SK-N-SH (cell line): Measurements from ENCODE around the gene AADACL4. TPM values are rescaled to one million over a fixed set of nuclear protein-coding genes. Genes with fewer than 3 reads are reported as not detected.

Experiments
- CTCF ChIA-PET: fragments of 300-600, 350-600 bp; formaldehyde crosslinking; extraction: SDS; loops from one replicate; lab custom pipeline; 2021; lab: Yijun Ruan, JAX
- POLR2A ChIA-PET: fragments of 350-600 bp; sonication (Branson Sonifier 250); formaldehyde crosslinking; extraction: SDS; loops from one replicate; lab custom pipeline; 2020; ENCODE audit warnings: antibody characterized with exemption, inconsistent platforms; lab: Yijun Ruan, JAX
- DNase-seq: peaks from one replicate; pipeline ENCODE4 v3.0.0; 2012
- H2AFZ ChIP-seq: fragments of 200-600 bp; sonication (generic); 2 replicates; pipeline ENCODE4 v1.8.1; 2016; ENCODE audit warnings: antibody characterized with exemption, mild to moderate bottlenecking, low read depth
- H3F3A ChIP-seq: fragments of 200-600 bp; sonication (generic); replicated peaks from 2 replicates; pipeline ENCODE3; 2016; ENCODE audit warnings: antibody characterized with exemption, mild to moderate bottlenecking; ENCODE audit not compliant: insufficient read depth
- H3K27ac ChIP-seq, 2 experiments: fragments of 200-500 bp in 1 of 2; fragments of 200-600 bp in 1 of 2; sonication (Bioruptor generic) in 1 of 2; sonication (generic), shearing (Covaris generic) in 1 of 2; 2 replicates each; pipeline versions ENCODE4 v1.5.1 to v1.6.1; 2014 to 2016; ENCODE audit warnings: low read depth in 2 of 2, inconsistent platforms in 1 of 2, low read length in 1 of 2, mild to moderate bottlenecking in 1 of 2, mixed read lengths in 1 of 2
- H3K27me3 ChIP-seq: fragments of 200-600 bp; sonication (generic), shearing (Covaris generic); 2 replicates; pipeline ENCODE4 v1.6.1; 2016; ENCODE audit warnings: mixed run types; ENCODE audit not compliant: insufficient read depth
- H3K36me3 ChIP-seq, 2 experiments: fragments of 200-500 bp in 1 of 2; fragments of 200-600 bp in 1 of 2; sonication (Bioruptor generic) in 1 of 2; sonication (generic) in 1 of 2; replicated peaks in 1 of 2; 2 replicates each; pipeline versions ENCODE3 to v1.5.1; 2014 to 2016; ENCODE audit warnings: low read length in 1 of 2, mild to moderate bottlenecking in 1 of 2; ENCODE audit not compliant: insufficient read depth in 2 of 2, control insufficient read depth in 1 of 2
- H3K4me1 ChIP-seq, 2 experiments: fragments of 200-500 bp in 1 of 2; fragments of 200-600 bp in 1 of 2; sonication (Bioruptor generic) in 1 of 2; sonication (generic), shearing (Covaris generic) in 1 of 2; 2 replicates each; pipeline versions ENCODE4 v1.5.1 to v1.6.1; 2014 to 2016; ENCODE audit warnings: low read depth in 1 of 2, low read length in 1 of 2, mixed run types in 1 of 2; ENCODE audit not compliant: insufficient read depth in 2 of 2, control insufficient read depth in 1 of 2
- H3K4me2 ChIP-seq: fragments of 200-600 bp; sonication (generic), shearing (Covaris generic); 2 replicates; pipeline ENCODE4 v1.6.1; 2017; ENCODE audit warnings: mixed run types
- H3K4me3 ChIP-seq, 2 experiments: fragments of 200-500 bp in 1 of 2; fragments of 200-600 bp in 1 of 2; sonication (Bioruptor generic) in 1 of 2; sonication (generic), shearing (Covaris generic) in 1 of 2; 2 replicates each; pipeline versions ENCODE4 v1.5.1 to v1.8.1; 2014 to 2016; ENCODE audit warnings: low read depth in 2 of 2, inconsistent platforms in 1 of 2, low read length in 1 of 2, mild to moderate bottlenecking in 1 of 2, mixed read lengths in 1 of 2, moderate library complexity in 1 of 2
- H3K79me2 ChIP-seq: fragments of 200-600 bp; sonication (generic); 2 replicates; pipeline ENCODE4 v1.8.1; 2017; ENCODE audit warnings: mild to moderate bottlenecking; ENCODE audit not compliant: insufficient read depth
- H3K9ac ChIP-seq: fragments of 200-600 bp; sonication (generic); 2 replicates; pipeline ENCODE4 v1.6.1; 2017; ENCODE audit warnings: mixed run types
- H3K9me2 ChIP-seq: fragments of 200-600 bp; sonication (generic); 2 replicates; pipeline ENCODE4 v1.6.1; 2017; ENCODE audit warnings: mixed run types
- H3K9me3 ChIP-seq: fragments of 200-600 bp; sonication (generic); 2 replicates; pipeline ENCODE4 v1.6.1; 2017; ENCODE audit warnings: mixed run types, mild to moderate bottlenecking, moderate library complexity
- H4K20me1 ChIP-seq: fragments of 200-600 bp; sonication (generic); 2 replicates; pipeline ENCODE4 v1.6.1; 2017; ENCODE audit warnings: mild to moderate bottlenecking, mixed run types; ENCODE audit not compliant: insufficient read depth
- CHD2 ChIP-seq: fragments of 150-350 bp; IDR thresholded peaks from 2 replicates; pipeline ENCODE4 v1.6.1; 2018; ENCODE audit warnings: low read length; ENCODE audit not compliant: partially characterized antibody
- ELF1 ChIP-seq: IDR thresholded peaks from 2 replicates; pipeline ENCODE4 v1.4.0; 2012
- EP300 ChIP-seq, 2 experiments: IDR thresholded peaks; 2 replicates each; pipeline versions ENCODE4 v1.4.0 to v1.6.1; 2012; ENCODE audit warnings: borderline replicate concordance in 1 of 2, low read depth in 1 of 2, low read length in 1 of 2
- EZH2phosphoT487 ChIP-seq: fragments of 200-600 bp; sonication (generic); IDR thresholded peaks from 2 replicates; pipeline ENCODE4 v1.6.1; 2017; ENCODE audit warnings: low read depth, mixed run types, mild to moderate bottlenecking, antibody characterized with exemption, moderate library complexity, borderline replicate concordance
- FOSL2 ChIP-seq: IDR thresholded peaks from 2 replicates; pipeline ENCODE4 v1.4.0; 2012; ENCODE audit warnings: low read depth, mild to moderate bottlenecking, moderate library complexity, borderline replicate concordance
- FOXM1 ChIP-seq: IDR thresholded peaks from 2 replicates; pipeline ENCODE4 v1.4.0; 2012; ENCODE audit warnings: low read depth, mild to moderate bottlenecking
- GABPA ChIP-seq: IDR thresholded peaks from 2 replicates; pipeline ENCODE4 v1.4.0; 2012; ENCODE audit warnings: low read depth, mild to moderate bottlenecking
- IRF3 ChIP-seq: fragments of 150-350 bp; IDR thresholded peaks from 2 replicates; pipeline ENCODE4 v1.6.1; 2016; ENCODE audit warnings: mild to moderate bottlenecking, low read depth, low read length
- JUND ChIP-seq: IDR thresholded peaks from 2 replicates; pipeline ENCODE4 v1.4.0; 2012
- MAX ChIP-seq: IDR thresholded peaks from 2 replicates; pipeline ENCODE4 v1.4.0; 2012; ENCODE audit warnings: low read depth
- MEF2A ChIP-seq: IDR thresholded peaks from 2 replicates; pipeline ENCODE4 v1.4.0; 2012; ENCODE audit warnings: low read depth, borderline replicate concordance
- MXI1 ChIP-seq: IDR thresholded peaks from 2 replicates; pipeline ENCODE4 v1.6.1; 2012; ENCODE audit warnings: mild to moderate bottlenecking, low read depth, low read length, improper control_type of control experiment
- NRF1 ChIP-seq: IDR thresholded peaks from 2 replicates; pipeline ENCODE4 v1.6.1; 2012; ENCODE audit warnings: low read depth, mild to moderate bottlenecking, low read length
- PBX3 ChIP-seq: IDR thresholded peaks from 2 replicates; pipeline ENCODE4; 2012
- RAD21 ChIP-seq: IDR thresholded peaks from 2 replicates; pipeline ENCODE4 v1.6.1; 2012; ENCODE audit warnings: mild to moderate bottlenecking, low read length
- RFX5 ChIP-seq: IDR thresholded peaks from 2 replicates; pipeline ENCODE4 v1.6.1; 2012; ENCODE audit warnings: mild to moderate bottlenecking, improper control_type of control experiment, low read length
- RXRA ChIP-seq: IDR thresholded peaks from 2 replicates; pipeline ENCODE4 v1.4.0; 2012; ENCODE audit warnings: low read depth, mild to moderate bottlenecking, borderline replicate concordance
- SIN3A ChIP-seq: IDR thresholded peaks from 2 replicates; pipeline ENCODE4 v1.6.1; 2012; ENCODE audit warnings: low read depth, mild to moderate bottlenecking, low read length, moderate library complexity, borderline replicate concordance
- SMC3 ChIP-seq: IDR thresholded peaks from 2 replicates; pipeline ENCODE4 v1.6.1; 2012; ENCODE audit warnings: low read depth, low read length, improper control_type of control experiment
- TAF1 ChIP-seq: IDR thresholded peaks from 2 replicates; pipeline ENCODE4 v1.6.1; 2012; ENCODE audit warnings: low read depth, mild to moderate bottlenecking, low read length, moderate library complexity, borderline replicate concordance
- TEAD4 ChIP-seq: IDR thresholded peaks from 2 replicates; pipeline ENCODE4 v1.4.0; 2012; ENCODE audit warnings: mild to moderate bottlenecking, borderline replicate concordance; ENCODE audit not compliant: insufficient read depth
- USF1 ChIP-seq: IDR thresholded peaks from 2 replicates; pipeline ENCODE4 v1.4.0; 2012; ENCODE audit warnings: low read depth, borderline replicate concordance
- USF2 ChIP-seq: fragments of 150-350 bp; IDR thresholded peaks from 2 replicates; pipeline ENCODE4 v1.6.1; 2017; ENCODE audit warnings: antibody characterized with exemption, low read length, low read depth, borderline replicate concordance
- WGBS: methylation state at CpG from one replicate; pipeline ENCODE4 v1.1.6; 2017; ENCODE audit warnings: low lambda C conversion rate; 5-methylcytosine and 5-hydroxymethylcytosine counted together
- polyA plus RNA-seq, 3 experiments: library from polyadenylated mRNA; depleted of rRNA; stranded (reverse); fragments of >200 nt; gene quantifications; 2 replicates each; pipeline ENCODE4 v1.2.3, GENCODE V29; 2012

Gene AADACL4
- polyA plus RNA-seq, 1 of the 3 experiments (the other 2 are of a cell fraction): 0.59 TPM

GRCh38 chr1:12603224-12603623, 40.7 kb upstream of the AADACL4 start:
- no peaks in the 10 kb centered on the region for H3K27me3 ChIP-seq
- H3K9me2 ChIP-seq: no peaks in the 10 kb centered on the region
- WGBS: 78% methylated on average over 9 of the region's 9 CpGs
- H3K4me3 ChIP-seq: no peak overlapping the region
- H3K4me2 ChIP-seq: peak overlapping the region; percentile 56
- peak overlapping the region; percentile 78 for H3K27ac ChIP-seq
- no peak for DNase-seq
- H4K20me1 ChIP-seq: no peaks in the 10 kb centered on the region
- peaks cover 33 to 53% of the 10 kb centered on the region in 2 experiments for H3K4me1 ChIP-seq
- H3K9ac ChIP-seq: peak overlapping the region; percentile 40; the same call in 1 of the 2 replicates
- TF ChIP-seq FOSL2 (peak; percentile 32; the same call in 1 of the 2 replicates), IRF3 (no peak)
- no peaks in the 10 kb centered on the region for H3K79me2 ChIP-seq
- no peaks in the 10 kb centered on the region for H3K36me3 ChIP-seq
- ChIA-PET POLR2A (no interaction called here), CTCF (interaction anchor here (1.5 kb wide), 1 partner anchor 8 kb away, joined by 3 read pairs; no protein-coding TSS in a partner anchor)
- no peaks in the 10 kb centered on the region for H3K9me3 ChIP-seq
- H2AFZ ChIP-seq: no peak overlapping the region
- H3F3A ChIP-seq: peaks cover 10% of the 10 kb centered on the region

- peak; percentile 64 for DNase-seq
- no peaks in the 10 kb centered on the region for H3K79me2 ChIP-seq
- ChIA-PET CTCF (interaction anchor here (0.9 to 2.5 kb wide), 2 partner anchors 15 to 17 kb away, joined by 5 to 12 read pairs; no protein-coding TSS in a partner anchor), POLR2A (interaction anchor here (1.1 kb wide), 1 partner anchor 8 kb away, joined by 4 read pairs; no protein-coding TSS in a partner anchor)
- no peaks in the 10 kb centered on the region for H3K27me3 ChIP-seq
- no peak overlapping the region for H2AFZ ChIP-seq
- H4K20me1 ChIP-seq: no peaks in the 10 kb centered on the region
- H3F3A ChIP-seq: peaks cover 10% of the 10 kb centered on the region
- peak overlapping the region; percentile 78 for H3K27ac ChIP-seq
- H3K4me3 ChIP-seq: no peak overlapping the region
- H3K9ac ChIP-seq: peak overlapping the region; percentile 40; the same call in 1 of the 2 replicates
- peak overlapping the region; percentile 56 for H3K4me2 ChIP-seq
- 53% methylated on average over 16 of the region's 16 CpGs for WGBS
- H3K4me1 ChIP-seq: peaks cover 33 to 44% of the 10 kb centered on the region in 2 experiments
- H3K9me2 ChIP-seq: no peaks in the 10 kb centered on the region
- no peaks in the 10 kb centered on the region for H3K9me3 ChIP-seq
- H3K36me3 ChIP-seq: no peaks in the 10 kb centered on the region
- TF ChIP-seq USF1 (no peak), SIN3A (peak; percentile 81), RAD21 (0 out of 2 replicates have a peak, but pooled peaks have one; percentile 3), SMC3 (no peak), EP300 (IDR thresholded peaks at IDR 0.05; ENCODE audit: borderline replicate concordance in 1 of 2, low read depth in 1 of 2, low read length in 1 of 2) (peak; percentile 68 to 89), MEF2A (peak; percentile 17; the same call in 1 of the 2 replicates), PBX3 (peak; percentile 64), FOXM1 (no peak), RFX5 (no peak), MAX (peak; percentile 50), TEAD4 (peak; percentile 82; the same call in 1 of the 2 replicates), TAF1 (no peak), RXRA (peak; percentile 100), JUND (peak; percentile 87), ELF1 (no peak), CHD2 (no peak), GABPA (no peak), MXI1 (no peak), NRF1 (no peak), EZH2phosphoT487 (no peak), USF2 (no peak)
These were observed 39.6 kb upstream of the AADACL4 start for GRCh38 chr1:12604114-12604874.
